GM12892 (cell line): ENCODE measurements around the gene LMO3.

Experiments
- POLR2A ChIP-seq: IDR thresholded peaks from 2 replicates; pipeline ENCODE4 v1.6.1; 2011; ENCODE audit warnings: low read depth, low read length, control low read depth
- POLR2AphosphoS5 ChIP-seq: IDR thresholded peaks from 2 replicates; pipeline ENCODE4 v1.6.1; 2011; ENCODE audit warnings: low read depth, low read length, control low read depth

DNA sequence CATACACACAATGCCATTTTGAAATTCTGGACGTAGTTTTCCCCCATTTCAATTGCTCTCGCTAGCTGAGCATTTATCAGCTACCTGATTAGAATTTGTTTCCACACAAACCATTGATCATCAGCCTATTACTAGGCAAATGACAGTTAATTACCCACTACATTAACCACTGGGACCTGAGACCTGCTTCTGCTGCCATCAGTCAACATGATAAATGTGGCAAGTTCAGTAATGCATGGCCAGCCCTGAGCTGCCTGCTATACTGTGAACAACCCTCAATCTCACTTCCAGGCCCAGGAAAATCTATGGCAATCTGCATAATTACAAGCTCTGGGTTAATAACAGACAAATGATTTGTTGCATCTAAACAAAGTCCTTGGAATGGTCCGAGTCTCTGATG is 43.5 kb downstream of the LMO3 start:
- TF ChIP-seq POLR2AphosphoS5: no peak
- no peak for TF ChIP-seq POLR2A
